WTC11 (cell line): ENCODE data around the gene TMEM218. TPM values are rescaled to one million over a fixed set of nuclear protein-coding genes. Genes with fewer than 3 reads are reported as not detected.

Experiments used
- ATAC-seq: fragments of 200-7000 bp; cut with Tn5 transposase; 2 replicates; pipeline ENCODE4 v1.10.0; 2021; ENCODE audit warnings: mild to moderate bottlenecking, moderate library complexity
- CTCF ChIA-PET: fragments of 300-600 bp; sonication (Branson Sonifier 250); formaldehyde crosslinking; loops from one replicate; lab custom pipeline; 2021; ENCODE audit warnings: antibody characterized with exemption; lab: Charles Lee
- POLR2A ChIA-PET: fragments of 350-600 bp; sonication (Branson Sonifier 250); formaldehyde crosslinking; loops from one replicate; lab custom pipeline; 2021; ENCODE audit warnings: antibody characterized with exemption; lab: Charles Lee
- DNase-seq: peaks from one replicate; pipeline ENCODE4 v3.0.0; 2021; ENCODE audit warnings: low spot score
- H3K27ac Mint-ChIP-seq: 2 replicates; pipeline ENCODE4 v1.8.0; 2021; ENCODE audit warnings: mixed read lengths
- H3K27me3 Mint-ChIP-seq: 2 replicates; pipeline ENCODE4 v1.8.0; 2021; ENCODE audit warnings: low read depth, mild to moderate bottlenecking, moderate library complexity, mixed read lengths
- H3K36me3 Mint-ChIP-seq: 2 replicates; pipeline ENCODE4 v1.8.0; 2021; ENCODE audit warnings: mixed read lengths
- H3K4me1 Mint-ChIP-seq: 2 replicates; pipeline ENCODE4 v1.8.0; 2022; ENCODE audit warnings: mixed read lengths
- H3K4me3 Mint-ChIP-seq: 2 replicates; pipeline ENCODE4 v1.8.0; 2021; ENCODE audit warnings: mild to moderate bottlenecking, moderate library complexity, mixed read lengths
- H3K9me3 Mint-ChIP-seq: 2 replicates; pipeline ENCODE4 v1.8.0; 2021; ENCODE audit warnings: mixed read lengths
- ATF1 ChIP-seq: sonication (generic); formaldehyde crosslinking; IDR thresholded peaks from 2 replicates; pipeline ENCODE4 v1.8.1; 2023; ENCODE audit warnings: mild to moderate bottlenecking, moderate library complexity, missing genetic modification reagents
- CBFB ChIP-seq: sonication (generic); formaldehyde crosslinking; IDR thresholded peaks from 2 replicates; pipeline ENCODE4 v1.8.1; 2022; ENCODE audit warnings: mild to moderate bottlenecking, low read depth, missing genetic modification reagents
- CREM ChIP-seq: sonication (generic); formaldehyde crosslinking; IDR thresholded peaks from 2 replicates; pipeline ENCODE4 v1.8.1; 2022; ENCODE audit warnings: mild to moderate bottlenecking, missing genetic modification reagents, moderate library complexity
- FOXJ3 ChIP-seq: sonication (generic); formaldehyde crosslinking; IDR thresholded peaks from 2 replicates; pipeline ENCODE4 v1.9.0; 2021; ENCODE audit warnings: missing genetic modification reagents, mild to moderate bottlenecking, borderline replicate concordance
- RORB ChIP-seq: fragments of 250-450 bp; sonication (Bioruptor Pico); IDR thresholded peaks from 2 replicates; pipeline ENCODE4 v1.9.0; 2021; ENCODE audit warnings: mild to moderate bottlenecking
- SOX15 ChIP-seq: fragments of 250-450 bp; sonication (Bioruptor Pico); IDR thresholded peaks from 2 replicates; pipeline ENCODE4 v1.9.0; 2021; ENCODE audit warnings: mild to moderate bottlenecking
- SP1 ChIP-seq: sonication (generic); formaldehyde crosslinking; conservative IDR thresholded peaks from 2 replicates; pipeline ENCODE4 v1.8.1; 2022; ENCODE audit warnings: missing genetic modification reagents
- TP53 ChIP-seq: sonication (generic); formaldehyde crosslinking; IDR thresholded peaks from 2 replicates; pipeline ENCODE4 v1.8.1; 2023; ENCODE audit warnings: mild to moderate bottlenecking, missing genetic modification reagents
- ZBTB21 ChIP-seq: sonication (generic); formaldehyde crosslinking; IDR thresholded peaks from 2 replicates; pipeline ENCODE4 v1.8.1; 2023; ENCODE audit warnings: mild to moderate bottlenecking, missing genetic modification reagents, borderline replicate concordance
- ZNF138 ChIP-seq: sonication (generic); formaldehyde crosslinking; conservative IDR thresholded peaks from 2 replicates; pipeline ENCODE4 v1.8.1; 2022; ENCODE audit warnings: mild to moderate bottlenecking, moderate library complexity, missing genetic modification reagents
- ZNF423 ChIP-seq: fragments of 250-450 bp; sonication (Bioruptor Pico); IDR thresholded peaks from 2 replicates; pipeline ENCODE4 v2.1.2; 2022; ENCODE audit warnings: mild to moderate bottlenecking, moderate library complexity
- ZNF671 ChIP-seq: fragments of 250-450 bp; sonication (Bioruptor Pico); IDR thresholded peaks from 2 replicates; pipeline ENCODE4 v1.8.0; 2021; ENCODE audit warnings: mild to moderate bottlenecking
- total RNA-seq: library from RNA; stranded (reverse); gene quantifications from 3 replicates; pipeline ENCODE4 v1.2.3, GENCODE V29; 2021
- TF ChIP-seq, protein P1 (sequence below): sonication (generic); formaldehyde crosslinking; IDR thresholded peaks from 2 replicates; pipeline ENCODE4 v1.8.1; 2022; ENCODE audit warnings: missing genetic modification reagents, borderline replicate concordance
- TF ChIP-seq, protein P2 (sequence below): fragments of 250-450 bp; sonication (Bioruptor Pico); IDR thresholded peaks from 2 replicates; pipeline ENCODE4 v1.9.0; 2021; ENCODE audit warnings: mild to moderate bottlenecking, borderline replicate concordance
- TF ChIP-seq, protein P3 (sequence below): sonication (generic); formaldehyde crosslinking; IDR thresholded peaks from 2 replicates; pipeline ENCODE4 v1.8.0; 2022; ENCODE audit warnings: mild to moderate bottlenecking, missing genetic modification reagents
- TF ChIP-seq, protein P4 (sequence below): sonication (generic); formaldehyde crosslinking; IDR thresholded peaks from 2 replicates; pipeline ENCODE4 v1.8.1; 2023; ENCODE audit warnings: mild to moderate bottlenecking, missing genetic modification reagents, borderline replicate concordance
- TF ChIP-seq, protein P5 (sequence below): fragments of 250-450 bp; sonication (Bioruptor Pico); IDR thresholded peaks from 2 replicates; pipeline ENCODE4 v1.8.0; 2021; ENCODE audit warnings: mild to moderate bottlenecking
- TF ChIP-seq, protein P6 (sequence below): sonication (generic); formaldehyde crosslinking; IDR thresholded peaks from 2 replicates; pipeline ENCODE4 v1.8.0; 2022; ENCODE audit warnings: mild to moderate bottlenecking, missing genetic modification reagents
- TF ChIP-seq, protein P7 (sequence below): sonication (generic); formaldehyde crosslinking; IDR thresholded peaks from 2 replicates; pipeline ENCODE4 v1.8.1; 2023; ENCODE audit warnings: mild to moderate bottlenecking, missing genetic modification reagents, moderate library complexity

The TMEM218 gene
- total RNA-seq, 1 experiment from 2014 or later: 10.3 TPM

DNA sequence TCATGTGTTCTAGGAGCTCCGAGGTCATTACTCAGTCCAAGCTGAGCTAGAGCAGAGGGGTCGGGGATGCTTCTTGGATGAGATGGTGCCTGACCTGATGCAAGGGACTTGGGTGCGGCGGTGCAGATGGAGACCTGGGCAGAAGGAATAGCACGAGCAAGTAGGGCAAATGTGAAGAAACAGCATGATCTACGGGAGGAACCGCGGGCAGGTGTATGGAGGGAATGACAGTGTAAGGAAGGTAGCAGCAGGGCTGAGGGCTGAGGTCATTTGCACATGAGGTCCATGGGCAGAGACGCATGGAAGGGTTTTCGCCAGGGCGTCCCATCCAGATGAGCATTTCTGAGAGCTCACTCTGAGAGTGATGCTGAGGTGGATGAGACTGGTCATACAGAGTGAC lies 33.4 kb downstream of the TMEM218 start:
- Mint-ChIP-seq H3K4me1 (no peaks in the 10 kb centered on the region), H3K9me3 (no peaks in the 10 kb centered on the region), H3K36me3 (no peaks in the 10 kb centered on the region), H3K4me3 (no peak overlapping the region), H3K27ac (no peak overlapping the region), H3K27me3 (no peaks in the 10 kb centered on the region)
- no peak for TF ChIP-seq ZBTB21 (CRISPR knock-in tag)
- no peak for TF ChIP-seq FOXJ3 (CRISPR knock-in tag)
- no peak for TF ChIP-seq ZNF423 (CRISPR knock-in tag)
- TF ChIP-seq ATF1 (CRISPR knock-in tag): no peak
- TF ChIP-seq, protein P1, sequence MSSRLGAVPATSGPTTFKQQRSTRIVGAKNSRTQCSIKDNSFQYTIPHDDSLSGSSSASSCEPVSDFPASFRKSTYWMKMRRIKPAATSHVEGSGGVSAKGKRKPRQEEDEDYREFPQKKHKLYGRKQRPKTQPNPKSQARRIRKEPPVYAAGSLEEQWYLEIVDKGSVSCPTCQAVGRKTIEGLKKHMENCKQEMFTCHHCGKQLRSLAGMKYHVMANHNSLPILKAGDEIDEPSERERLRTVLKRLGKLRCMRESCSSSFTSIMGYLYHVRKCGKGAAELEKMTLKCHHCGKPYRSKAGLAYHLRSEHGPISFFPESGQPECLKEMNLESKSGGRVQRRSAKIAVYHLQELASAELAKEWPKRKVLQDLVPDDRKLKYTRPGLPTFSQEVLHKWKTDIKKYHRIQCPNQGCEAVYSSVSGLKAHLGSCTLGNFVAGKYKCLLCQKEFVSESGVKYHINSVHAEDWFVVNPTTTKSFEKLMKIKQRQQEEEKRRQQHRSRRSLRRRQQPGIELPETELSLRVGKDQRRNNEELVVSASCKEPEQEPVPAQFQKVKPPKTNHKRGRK: no peak
- TF ChIP-seq, protein P2, sequence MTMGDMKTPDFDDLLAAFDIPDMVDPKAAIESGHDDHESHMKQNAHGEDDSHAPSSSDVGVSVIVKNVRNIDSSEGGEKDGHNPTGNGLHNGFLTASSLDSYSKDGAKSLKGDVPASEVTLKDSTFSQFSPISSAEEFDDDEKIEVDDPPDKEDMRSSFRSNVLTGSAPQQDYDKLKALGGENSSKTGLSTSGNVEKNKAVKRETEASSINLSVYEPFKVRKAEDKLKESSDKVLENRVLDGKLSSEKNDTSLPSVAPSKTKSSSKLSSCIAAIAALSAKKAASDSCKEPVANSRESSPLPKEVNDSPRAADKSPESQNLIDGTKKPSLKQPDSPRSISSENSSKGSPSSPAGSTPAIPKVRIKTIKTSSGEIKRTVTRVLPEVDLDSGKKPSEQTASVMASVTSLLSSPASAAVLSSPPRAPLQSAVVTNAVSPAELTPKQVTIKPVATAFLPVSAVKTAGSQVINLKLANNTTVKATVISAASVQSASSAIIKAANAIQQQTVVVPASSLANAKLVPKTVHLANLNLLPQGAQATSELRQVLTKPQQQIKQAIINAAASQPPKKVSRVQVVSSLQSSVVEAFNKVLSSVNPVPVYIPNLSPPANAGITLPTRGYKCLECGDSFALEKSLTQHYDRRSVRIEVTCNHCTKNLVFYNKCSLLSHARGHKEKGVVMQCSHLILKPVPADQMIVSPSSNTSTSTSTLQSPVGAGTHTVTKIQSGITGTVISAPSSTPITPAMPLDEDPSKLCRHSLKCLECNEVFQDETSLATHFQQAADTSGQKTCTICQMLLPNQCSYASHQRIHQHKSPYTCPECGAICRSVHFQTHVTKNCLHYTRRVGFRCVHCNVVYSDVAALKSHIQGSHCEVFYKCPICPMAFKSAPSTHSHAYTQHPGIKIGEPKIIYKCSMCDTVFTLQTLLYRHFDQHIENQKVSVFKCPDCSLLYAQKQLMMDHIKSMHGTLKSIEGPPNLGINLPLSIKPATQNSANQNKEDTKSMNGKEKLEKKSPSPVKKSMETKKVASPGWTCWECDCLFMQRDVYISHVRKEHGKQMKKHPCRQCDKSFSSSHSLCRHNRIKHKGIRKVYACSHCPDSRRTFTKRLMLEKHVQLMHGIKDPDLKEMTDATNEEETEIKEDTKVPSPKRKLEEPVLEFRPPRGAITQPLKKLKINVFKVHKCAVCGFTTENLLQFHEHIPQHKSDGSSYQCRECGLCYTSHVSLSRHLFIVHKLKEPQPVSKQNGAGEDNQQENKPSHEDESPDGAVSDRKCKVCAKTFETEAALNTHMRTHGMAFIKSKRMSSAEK (CRISPR knock-in tag): no peak
- TF ChIP-seq CBFB (CRISPR knock-in tag): no peak
- TF ChIP-seq, protein P3, sequence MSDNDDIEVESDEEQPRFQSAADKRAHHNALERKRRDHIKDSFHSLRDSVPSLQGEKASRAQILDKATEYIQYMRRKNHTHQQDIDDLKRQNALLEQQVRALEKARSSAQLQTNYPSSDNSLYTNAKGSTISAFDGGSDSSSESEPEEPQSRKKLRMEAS (CRISPR knock-in tag): no peak
- TF ChIP-seq ZNF138 (CRISPR knock-in tag): no peak
- TF ChIP-seq, protein P4, sequence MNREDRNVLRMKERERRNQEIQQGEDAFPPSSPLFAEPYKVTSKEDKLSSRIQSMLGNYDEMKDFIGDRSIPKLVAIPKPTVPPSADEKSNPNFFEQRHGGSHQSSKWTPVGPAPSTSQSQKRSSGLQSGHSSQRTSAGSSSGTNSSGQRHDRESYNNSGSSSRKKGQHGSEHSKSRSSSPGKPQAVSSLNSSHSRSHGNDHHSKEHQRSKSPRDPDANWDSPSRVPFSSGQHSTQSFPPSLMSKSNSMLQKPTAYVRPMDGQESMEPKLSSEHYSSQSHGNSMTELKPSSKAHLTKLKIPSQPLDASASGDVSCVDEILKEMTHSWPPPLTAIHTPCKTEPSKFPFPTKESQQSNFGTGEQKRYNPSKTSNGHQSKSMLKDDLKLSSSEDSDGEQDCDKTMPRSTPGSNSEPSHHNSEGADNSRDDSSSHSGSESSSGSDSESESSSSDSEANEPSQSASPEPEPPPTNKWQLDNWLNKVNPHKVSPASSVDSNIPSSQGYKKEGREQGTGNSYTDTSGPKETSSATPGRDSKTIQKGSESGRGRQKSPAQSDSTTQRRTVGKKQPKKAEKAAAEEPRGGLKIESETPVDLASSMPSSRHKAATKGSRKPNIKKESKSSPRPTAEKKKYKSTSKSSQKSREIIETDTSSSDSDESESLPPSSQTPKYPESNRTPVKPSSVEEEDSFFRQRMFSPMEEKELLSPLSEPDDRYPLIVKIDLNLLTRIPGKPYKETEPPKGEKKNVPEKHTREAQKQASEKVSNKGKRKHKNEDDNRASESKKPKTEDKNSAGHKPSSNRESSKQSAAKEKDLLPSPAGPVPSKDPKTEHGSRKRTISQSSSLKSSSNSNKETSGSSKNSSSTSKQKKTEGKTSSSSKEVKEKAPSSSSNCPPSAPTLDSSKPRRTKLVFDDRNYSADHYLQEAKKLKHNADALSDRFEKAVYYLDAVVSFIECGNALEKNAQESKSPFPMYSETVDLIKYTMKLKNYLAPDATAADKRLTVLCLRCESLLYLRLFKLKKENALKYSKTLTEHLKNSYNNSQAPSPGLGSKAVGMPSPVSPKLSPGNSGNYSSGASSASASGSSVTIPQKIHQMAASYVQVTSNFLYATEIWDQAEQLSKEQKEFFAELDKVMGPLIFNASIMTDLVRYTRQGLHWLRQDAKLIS (CRISPR knock-in tag): no peak
- TF ChIP-seq ZNF671 (CRISPR knock-in tag): no peak
- TF ChIP-seq SP1 (CRISPR knock-in tag): no peak
- TF ChIP-seq, protein P5, sequence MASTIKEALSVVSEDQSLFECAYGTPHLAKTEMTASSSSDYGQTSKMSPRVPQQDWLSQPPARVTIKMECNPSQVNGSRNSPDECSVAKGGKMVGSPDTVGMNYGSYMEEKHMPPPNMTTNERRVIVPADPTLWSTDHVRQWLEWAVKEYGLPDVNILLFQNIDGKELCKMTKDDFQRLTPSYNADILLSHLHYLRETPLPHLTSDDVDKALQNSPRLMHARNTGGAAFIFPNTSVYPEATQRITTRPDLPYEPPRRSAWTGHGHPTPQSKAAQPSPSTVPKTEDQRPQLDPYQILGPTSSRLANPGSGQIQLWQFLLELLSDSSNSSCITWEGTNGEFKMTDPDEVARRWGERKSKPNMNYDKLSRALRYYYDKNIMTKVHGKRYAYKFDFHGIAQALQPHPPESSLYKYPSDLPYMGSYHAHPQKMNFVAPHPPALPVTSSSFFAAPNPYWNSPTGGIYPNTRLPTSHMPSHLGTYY (CRISPR knock-in tag): no peak
- no peak for TF ChIP-seq RORB (CRISPR knock-in tag)
- no peak for TF ChIP-seq CREM (CRISPR knock-in tag)
- no peak for TF ChIP-seq SOX15 (CRISPR knock-in tag)
- no peak for TF ChIP-seq TP53
- TF ChIP-seq, protein P6, sequence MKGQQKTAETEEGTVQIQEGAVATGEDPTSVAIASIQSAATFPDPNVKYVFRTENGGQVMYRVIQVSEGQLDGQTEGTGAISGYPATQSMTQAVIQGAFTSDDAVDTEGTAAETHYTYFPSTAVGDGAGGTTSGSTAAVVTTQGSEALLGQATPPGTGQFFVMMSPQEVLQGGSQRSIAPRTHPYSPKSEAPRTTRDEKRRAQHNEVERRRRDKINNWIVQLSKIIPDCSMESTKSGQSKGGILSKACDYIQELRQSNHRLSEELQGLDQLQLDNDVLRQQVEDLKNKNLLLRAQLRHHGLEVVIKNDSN (CRISPR knock-in tag): no peak
- TF ChIP-seq, protein P7, sequence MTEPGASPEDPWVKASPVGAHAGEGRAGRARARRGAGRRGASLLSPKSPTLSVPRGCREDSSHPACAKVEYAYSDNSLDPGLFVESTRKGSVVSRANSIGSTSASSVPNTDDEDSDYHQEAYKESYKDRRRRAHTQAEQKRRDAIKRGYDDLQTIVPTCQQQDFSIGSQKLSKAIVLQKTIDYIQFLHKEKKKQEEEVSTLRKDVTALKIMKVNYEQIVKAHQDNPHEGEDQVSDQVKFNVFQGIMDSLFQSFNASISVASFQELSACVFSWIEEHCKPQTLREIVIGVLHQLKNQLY (CRISPR knock-in tag): no peak
- ChIA-PET CTCF (interaction anchor here (0.6 to 3.2 kb wide), 8 partner anchors 13 to 353 kb away, joined by 3 to 11 read pairs (median 4); partner anchors contain the start of gene SLC37A2), POLR2A (interaction anchor here (1.3 kb wide), 1 partner anchor 13 kb away, joined by 3 read pairs; no protein-coding TSS in a partner anchor)
- ATAC-seq (no peak), DNase-seq (no peak)
